Osteocyte (in vitro differentiated cells): ENCODE measurements around the gene CDC27. TPM values are rescaled to one million over a fixed set of nuclear protein-coding genes. Genes with fewer than 3 reads are reported as not detected.
"Not testable (repeated sequence)": the region's sequence is repeated elsewhere in the genome, so short reads cannot be mapped to it uniquely, and the experiment has no call there.

Experiments
- DNase-seq: peaks from one replicate; pipeline ENCODE4 v3.0.0; 2021; ENCODE audit warnings: mixed read lengths; ENCODE audit not compliant: unreplicated experiment; ENCODE audit errors: extremely low spot score
- H3K27ac Mint-ChIP-seq: one replicate; pipeline ENCODE4 v1.8.0; 2021; ENCODE audit warnings: mild to moderate bottlenecking, mixed read lengths; ENCODE audit not compliant: unreplicated experiment
- H3K27me3 Mint-ChIP-seq: one replicate; pipeline ENCODE4 v1.8.0; 2021; ENCODE audit warnings: mixed read lengths; ENCODE audit not compliant: unreplicated experiment
- H3K36me3 Mint-ChIP-seq: one replicate; pipeline ENCODE4 v1.8.0; 2021; ENCODE audit warnings: mixed read lengths; ENCODE audit not compliant: unreplicated experiment
- H3K4me1 Mint-ChIP-seq: one replicate; pipeline ENCODE4 v1.8.0; 2021; ENCODE audit warnings: mixed read lengths; ENCODE audit not compliant: unreplicated experiment
- H3K4me3 Mint-ChIP-seq: one replicate; pipeline ENCODE4 v1.8.0; 2021; ENCODE audit warnings: mild to moderate bottlenecking, moderate library complexity, mixed read lengths; ENCODE audit not compliant: unreplicated experiment
- H3K9me3 Mint-ChIP-seq: one replicate; pipeline ENCODE4 v1.8.0; 2021; ENCODE audit warnings: mixed read lengths; ENCODE audit not compliant: unreplicated experiment
- total RNA-seq: library from RNA; stranded (reverse); gene quantifications from 2 replicates; pipeline ENCODE4 v1.2.1, GENCODE V29; 2021
- TF ChIP-seq, protein P1 (sequence below): fragments of 200-600 bp; sonication (generic); IDR thresholded peaks from 2 replicates; pipeline ENCODE4 v1.5.0; 2021; ENCODE audit warnings: antibody characterized with exemption, mild to moderate bottlenecking, moderate library complexity

The CDC27 gene
- total RNA-seq, 1 donor from 2014 or later: 112 TPM

DNA sequence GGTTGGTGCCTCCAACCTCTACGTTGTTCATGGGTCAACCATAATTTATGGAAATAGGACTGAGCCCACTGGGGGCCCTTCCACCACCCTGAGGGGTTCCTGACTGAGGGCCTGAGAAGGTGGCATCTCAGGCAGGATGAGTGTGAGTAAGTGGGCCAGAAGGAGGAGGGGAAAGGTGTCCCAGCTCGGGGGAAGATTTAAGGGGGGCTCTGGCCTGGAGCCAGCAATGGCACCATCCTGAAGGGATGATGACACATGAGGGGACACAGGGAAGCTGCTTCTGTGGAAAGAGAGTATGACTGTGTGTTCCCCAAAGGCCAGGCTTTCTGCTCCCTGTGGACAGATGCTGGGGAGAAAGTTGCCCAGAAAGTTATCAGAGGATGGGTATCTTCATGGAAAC is 38.8 kb upstream of the CDC27 start:
- Mint-ChIP-seq H3K27ac (no peak overlapping the region), H3K4me3 (no peak overlapping the region), H3K36me3 (no peaks in the 10 kb centered on the region), H3K27me3 (peaks cover 2% of the 10 kb centered on the region), H3K9me3 (no peaks in the 10 kb centered on the region), H3K4me1 (peaks cover 40% of the 10 kb centered on the region)
- TF ChIP-seq, protein P1, sequence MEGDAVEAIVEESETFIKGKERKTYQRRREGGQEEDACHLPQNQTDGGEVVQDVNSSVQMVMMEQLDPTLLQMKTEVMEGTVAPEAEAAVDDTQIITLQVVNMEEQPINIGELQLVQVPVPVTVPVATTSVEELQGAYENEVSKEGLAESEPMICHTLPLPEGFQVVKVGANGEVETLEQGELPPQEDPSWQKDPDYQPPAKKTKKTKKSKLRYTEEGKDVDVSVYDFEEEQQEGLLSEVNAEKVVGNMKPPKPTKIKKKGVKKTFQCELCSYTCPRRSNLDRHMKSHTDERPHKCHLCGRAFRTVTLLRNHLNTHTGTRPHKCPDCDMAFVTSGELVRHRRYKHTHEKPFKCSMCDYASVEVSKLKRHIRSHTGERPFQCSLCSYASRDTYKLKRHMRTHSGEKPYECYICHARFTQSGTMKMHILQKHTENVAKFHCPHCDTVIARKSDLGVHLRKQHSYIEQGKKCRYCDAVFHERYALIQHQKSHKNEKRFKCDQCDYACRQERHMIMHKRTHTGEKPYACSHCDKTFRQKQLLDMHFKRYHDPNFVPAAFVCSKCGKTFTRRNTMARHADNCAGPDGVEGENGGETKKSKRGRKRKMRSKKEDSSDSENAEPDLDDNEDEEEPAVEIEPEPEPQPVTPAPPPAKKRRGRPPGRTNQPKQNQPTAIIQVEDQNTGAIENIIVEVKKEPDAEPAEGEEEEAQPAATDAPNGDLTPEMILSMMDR: no peak
- DNase-seq: no peak

DNA sequence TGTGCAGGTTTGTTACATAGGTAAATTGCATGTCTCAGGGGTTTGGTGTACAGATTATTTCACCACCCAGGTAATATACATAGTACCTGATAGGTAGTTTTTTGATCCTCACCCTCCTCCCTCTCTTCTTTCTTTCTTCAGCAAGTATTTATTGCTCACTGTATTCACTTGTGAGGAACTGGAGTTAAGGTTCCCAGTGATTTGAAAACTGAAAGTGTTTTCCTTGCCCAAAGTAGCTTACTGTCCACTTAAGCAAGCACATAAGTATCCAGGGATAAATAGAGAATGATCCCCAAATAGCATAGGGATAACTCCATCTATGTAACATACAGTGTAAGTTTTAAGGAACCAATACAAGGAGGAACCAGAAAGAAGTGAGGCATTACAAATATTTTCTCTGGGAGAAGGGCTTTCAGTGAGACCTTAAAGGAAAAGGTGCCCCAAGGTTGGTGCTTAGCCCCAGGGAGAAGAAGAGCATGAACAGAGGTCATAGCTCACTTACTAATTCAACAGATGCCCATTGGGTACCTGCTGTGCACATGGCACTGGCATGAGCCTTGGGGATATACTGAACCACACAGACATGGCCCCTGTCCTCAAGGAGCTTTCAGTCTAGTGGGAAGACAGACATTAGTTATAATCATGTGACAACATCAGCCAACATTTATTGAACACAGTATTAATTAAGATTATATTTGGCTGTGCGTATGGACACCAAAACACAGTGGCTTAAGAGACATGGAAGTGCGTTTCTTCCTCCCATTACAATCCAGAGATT is 37.0 kb upstream of the CDC27 start:
- Mint-ChIP-seq H3K9me3 (no peaks in the 10 kb centered on the region), H3K4me1 (peaks cover 37% of the 10 kb centered on the region), H3K4me3 (no peak overlapping the region), H3K27me3 (no peaks in the 10 kb centered on the region), H3K36me3 (no peaks in the 10 kb centered on the region), H3K27ac (peak overlapping the region; percentile 90)
- TF ChIP-seq, protein P1: no peak
- no peak for DNase-seq

DNA sequence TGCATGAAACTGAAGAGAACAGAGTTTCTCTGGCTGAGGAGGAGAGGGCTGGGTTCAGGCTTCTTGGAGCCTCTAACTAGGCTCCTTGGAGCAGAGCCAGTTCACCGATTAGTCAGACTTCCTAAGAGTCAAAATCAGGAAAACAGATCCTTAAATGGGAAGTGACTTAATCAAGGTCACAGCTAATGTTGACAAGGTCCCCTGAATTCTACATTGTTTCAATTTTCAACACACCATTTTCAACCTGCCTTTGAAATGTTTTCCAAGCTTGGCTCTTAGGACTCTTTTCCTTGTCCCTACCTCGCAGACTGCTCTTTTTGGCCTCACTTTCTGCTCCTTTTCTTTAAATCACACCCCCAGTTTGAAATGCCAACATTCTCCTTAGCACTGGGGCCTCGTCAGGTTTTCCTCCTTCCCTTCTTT is 36.4 kb upstream of the CDC27 start:
- TF ChIP-seq, protein P1: no peak
- H3K4me1 Mint-ChIP-seq: peaks cover 35% of the 10 kb centered on the region
- DNase-seq: no peak
- no peak overlapping the region for H3K4me3 Mint-ChIP-seq
- H3K27me3 Mint-ChIP-seq: no peaks in the 10 kb centered on the region
- peak overlapping the region; percentile 90 for H3K27ac Mint-ChIP-seq
- H3K36me3 Mint-ChIP-seq: no peaks in the 10 kb centered on the region
- no peaks in the 10 kb centered on the region for H3K9me3 Mint-ChIP-seq

DNA sequence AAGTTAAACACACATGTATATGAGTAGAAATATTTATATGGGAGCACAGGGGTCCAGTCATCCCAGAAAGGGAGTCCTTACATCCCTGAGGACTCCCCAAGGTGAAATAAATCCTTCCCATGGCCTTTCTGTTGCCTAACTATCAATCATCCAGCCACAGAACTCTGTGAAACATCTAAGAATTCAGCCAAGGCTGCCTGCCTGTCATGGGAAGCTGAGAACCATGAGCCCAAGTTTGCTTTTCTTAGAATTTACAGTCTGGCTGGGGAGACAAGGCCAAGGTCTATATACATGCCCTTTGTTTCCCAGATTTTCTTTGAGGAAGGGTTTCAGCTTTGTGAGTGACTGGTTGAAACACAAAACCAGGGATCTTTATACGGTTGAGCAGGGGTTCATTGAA is 35.9 kb upstream of the CDC27 start:
- H3K9me3 Mint-ChIP-seq: no peaks in the 10 kb centered on the region
- H3K27me3 Mint-ChIP-seq: no peaks in the 10 kb centered on the region
- H3K36me3 Mint-ChIP-seq: no peaks in the 10 kb centered on the region
- H3K4me3 Mint-ChIP-seq: no peak overlapping the region
- TF ChIP-seq, protein P1: no peak
- peak overlapping the region; percentile 90 for H3K27ac Mint-ChIP-seq
- DNase-seq: no peak
- H3K4me1 Mint-ChIP-seq: peaks cover 30% of the 10 kb centered on the region

DNA sequence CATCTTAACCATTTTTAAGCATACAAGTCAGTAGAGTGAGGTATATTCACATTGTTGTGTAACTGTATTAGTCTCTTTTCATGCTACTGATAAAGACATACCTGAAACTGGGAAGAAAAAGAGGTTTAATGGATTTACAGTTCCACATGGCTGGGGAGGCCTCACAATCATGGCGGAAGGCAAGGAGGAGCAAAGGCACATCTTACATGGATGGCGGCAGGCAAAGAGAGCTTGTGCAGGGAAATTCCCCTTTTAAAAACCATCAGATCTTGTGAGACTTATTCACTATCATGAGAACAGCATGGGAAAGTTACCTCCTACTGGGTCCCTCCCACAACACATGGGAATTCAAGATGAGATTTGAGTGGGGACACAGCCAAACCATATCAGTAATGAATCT is 35.0 kb upstream of the CDC27 start:
- not testable (repeated sequence) for H3K9me3 Mint-ChIP-seq, DNase-seq, H3K4me3 Mint-ChIP-seq

More for the DNA sequence above, 35.0 kb upstream of the CDC27 start:
- Mint-ChIP-seq H3K4me1 (peaks cover 23% of the 10 kb centered on the region), H3K27ac (peak overlapping the region; percentile 45)
- H3K36me3 Mint-ChIP-seq, H3K27me3 Mint-ChIP-seq: not testable (repeated sequence)
